Neural crest cell (in vitro differentiated cells): ENCODE results near the gene ZNF432. TPM values are rescaled to one million over a fixed set of nuclear protein-coding genes. Genes with fewer than 3 reads are reported as not detected.
A peak's percentile ranks its signal among the peaks of the same experiment; 100 is the strongest.

Experiments
- DNase-seq: peaks from one replicate; pipeline ENCODE4 v3.0.0; 2021; ENCODE audit warnings: low read depth, mixed read lengths, low spot score
- H3K27ac Mint-ChIP-seq: one replicate; pipeline ENCODE4 v1.8.0; 2021; ENCODE audit warnings: mild to moderate bottlenecking, mixed read lengths; ENCODE audit not compliant: unreplicated experiment
- H3K27me3 Mint-ChIP-seq: 2 replicates; pipeline ENCODE4 v1.8.0; 2021; ENCODE audit warnings: low read depth, mild to moderate bottlenecking, mixed read lengths
- H3K36me3 Mint-ChIP-seq: 2 replicates; pipeline ENCODE4 v1.8.0; 2021; ENCODE audit warnings: low read depth, mild to moderate bottlenecking, mixed read lengths
- H3K4me1 Mint-ChIP-seq: 2 replicates; pipeline ENCODE4 v1.8.0; 2021; ENCODE audit warnings: mixed read lengths
- H3K4me3 Mint-ChIP-seq: one replicate; pipeline ENCODE4 v1.8.0; 2021; ENCODE audit warnings: mild to moderate bottlenecking, mixed read lengths
- H3K9me3 Mint-ChIP-seq: 2 replicates; pipeline ENCODE4 v1.8.0; 2021; ENCODE audit warnings: mixed read lengths
- total RNA-seq: library from RNA; stranded (reverse); gene quantifications from 2 replicates; pipeline ENCODE4 v1.2.1, GENCODE V29; 2021
- TF ChIP-seq, protein P1 (sequence below): fragments of 200-600 bp; sonication (generic); conservative IDR thresholded peaks from 2 replicates; pipeline ENCODE4 v1.5.0; 2021; ENCODE audit warnings: antibody characterized with exemption, mild to moderate bottlenecking

Gene ZNF432
- total RNA-seq, 1 donor from 2014 or later = 19.9 TPM

DNA sequence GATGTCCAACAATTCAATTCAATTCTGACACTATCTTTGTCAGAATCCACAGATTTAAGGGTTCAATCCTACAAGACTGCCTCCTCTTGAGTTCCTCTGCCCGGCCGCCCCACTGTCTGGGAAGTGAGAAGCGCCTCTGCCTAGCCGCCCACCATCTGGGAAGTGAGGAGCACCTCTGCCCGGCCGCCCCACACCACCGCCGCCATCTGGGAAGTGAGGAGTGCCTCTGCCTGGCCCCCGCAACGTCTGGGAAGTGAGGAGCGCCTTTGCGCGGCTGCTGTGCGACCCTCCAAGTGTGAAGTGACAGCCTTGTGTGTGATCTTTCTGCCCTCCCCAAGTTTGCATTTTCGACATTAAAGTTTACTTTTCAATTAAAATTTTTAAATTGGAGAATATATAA is 26.4 kb downstream of the ZNF432 start:
- H3K27ac Mint-ChIP-seq = no peak overlapping the region
- H3K4me3 Mint-ChIP-seq = no peak overlapping the region
- peaks cover 93% of the 10 kb centered on the region for H3K36me3 Mint-ChIP-seq
- TF ChIP-seq, protein P1, sequence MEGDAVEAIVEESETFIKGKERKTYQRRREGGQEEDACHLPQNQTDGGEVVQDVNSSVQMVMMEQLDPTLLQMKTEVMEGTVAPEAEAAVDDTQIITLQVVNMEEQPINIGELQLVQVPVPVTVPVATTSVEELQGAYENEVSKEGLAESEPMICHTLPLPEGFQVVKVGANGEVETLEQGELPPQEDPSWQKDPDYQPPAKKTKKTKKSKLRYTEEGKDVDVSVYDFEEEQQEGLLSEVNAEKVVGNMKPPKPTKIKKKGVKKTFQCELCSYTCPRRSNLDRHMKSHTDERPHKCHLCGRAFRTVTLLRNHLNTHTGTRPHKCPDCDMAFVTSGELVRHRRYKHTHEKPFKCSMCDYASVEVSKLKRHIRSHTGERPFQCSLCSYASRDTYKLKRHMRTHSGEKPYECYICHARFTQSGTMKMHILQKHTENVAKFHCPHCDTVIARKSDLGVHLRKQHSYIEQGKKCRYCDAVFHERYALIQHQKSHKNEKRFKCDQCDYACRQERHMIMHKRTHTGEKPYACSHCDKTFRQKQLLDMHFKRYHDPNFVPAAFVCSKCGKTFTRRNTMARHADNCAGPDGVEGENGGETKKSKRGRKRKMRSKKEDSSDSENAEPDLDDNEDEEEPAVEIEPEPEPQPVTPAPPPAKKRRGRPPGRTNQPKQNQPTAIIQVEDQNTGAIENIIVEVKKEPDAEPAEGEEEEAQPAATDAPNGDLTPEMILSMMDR = no peak
- H3K4me1 Mint-ChIP-seq = peaks cover 5% of the 10 kb centered on the region
- DNase-seq = no peak
- peaks cover 39% of the 10 kb centered on the region for H3K9me3 Mint-ChIP-seq
- no peaks in the 10 kb centered on the region for H3K27me3 Mint-ChIP-seq

DNA sequence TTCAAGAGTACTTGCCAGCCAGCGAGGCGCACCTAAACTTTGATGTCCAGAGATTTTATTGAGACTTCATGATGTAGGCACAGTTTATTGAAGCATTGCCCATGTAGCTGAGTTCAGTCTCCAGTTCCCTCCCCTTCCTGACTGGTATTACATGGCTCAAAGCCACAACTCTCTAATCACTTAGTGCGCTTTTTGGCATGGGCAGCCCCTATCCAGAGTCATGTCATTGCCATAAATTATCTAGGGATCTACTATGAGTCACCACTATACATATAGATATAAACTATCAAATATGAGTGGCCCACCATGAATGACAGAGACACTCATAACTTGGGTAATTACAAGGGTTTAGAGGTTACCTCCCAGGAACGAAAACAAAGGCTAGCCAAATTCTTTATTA is 28.1 kb downstream of the ZNF432 start:
- H3K27me3 Mint-ChIP-seq = no peaks in the 10 kb centered on the region
- TF ChIP-seq, protein P1 = no peak
- H3K4me1 Mint-ChIP-seq = no peaks in the 10 kb centered on the region
- H3K27ac Mint-ChIP-seq = no peak overlapping the region
- no peak overlapping the region for H3K4me3 Mint-ChIP-seq
- peaks cover 93% of the 10 kb centered on the region for H3K36me3 Mint-ChIP-seq
- DNase-seq = no peak
- peaks cover 46% of the 10 kb centered on the region for H3K9me3 Mint-ChIP-seq

DNA sequence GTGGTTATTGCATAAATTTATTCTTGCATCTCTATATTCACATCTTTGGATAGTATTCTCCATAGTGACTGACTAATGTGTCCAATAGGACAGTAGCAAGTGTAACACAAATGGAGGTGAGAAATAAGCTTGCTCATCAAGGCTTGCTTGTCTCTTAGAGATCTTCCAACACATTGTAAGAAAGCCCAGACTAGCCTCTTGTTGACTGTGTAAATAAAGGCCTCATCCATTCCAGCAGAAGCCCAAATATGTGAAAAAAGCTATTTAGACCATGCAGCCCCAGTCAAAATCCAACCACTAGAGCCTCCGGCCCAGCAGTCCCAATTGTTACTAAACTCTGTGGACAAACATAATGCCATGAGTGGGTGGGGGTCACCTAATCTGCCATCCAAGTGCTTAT is 38.0 kb downstream of the ZNF432 start:
- H3K27ac Mint-ChIP-seq = no peak overlapping the region
- TF ChIP-seq, protein P1 = no peak
- peak overlapping the region; percentile 77 for H3K4me3 Mint-ChIP-seq
- H3K9me3 Mint-ChIP-seq = peaks cover 26% of the 10 kb centered on the region
- H3K27me3 Mint-ChIP-seq = no peaks in the 10 kb centered on the region
- H3K36me3 Mint-ChIP-seq = peaks cover 69% of the 10 kb centered on the region
- no peak for DNase-seq
- H3K4me1 Mint-ChIP-seq = peaks cover 17% of the 10 kb centered on the region

DNA sequence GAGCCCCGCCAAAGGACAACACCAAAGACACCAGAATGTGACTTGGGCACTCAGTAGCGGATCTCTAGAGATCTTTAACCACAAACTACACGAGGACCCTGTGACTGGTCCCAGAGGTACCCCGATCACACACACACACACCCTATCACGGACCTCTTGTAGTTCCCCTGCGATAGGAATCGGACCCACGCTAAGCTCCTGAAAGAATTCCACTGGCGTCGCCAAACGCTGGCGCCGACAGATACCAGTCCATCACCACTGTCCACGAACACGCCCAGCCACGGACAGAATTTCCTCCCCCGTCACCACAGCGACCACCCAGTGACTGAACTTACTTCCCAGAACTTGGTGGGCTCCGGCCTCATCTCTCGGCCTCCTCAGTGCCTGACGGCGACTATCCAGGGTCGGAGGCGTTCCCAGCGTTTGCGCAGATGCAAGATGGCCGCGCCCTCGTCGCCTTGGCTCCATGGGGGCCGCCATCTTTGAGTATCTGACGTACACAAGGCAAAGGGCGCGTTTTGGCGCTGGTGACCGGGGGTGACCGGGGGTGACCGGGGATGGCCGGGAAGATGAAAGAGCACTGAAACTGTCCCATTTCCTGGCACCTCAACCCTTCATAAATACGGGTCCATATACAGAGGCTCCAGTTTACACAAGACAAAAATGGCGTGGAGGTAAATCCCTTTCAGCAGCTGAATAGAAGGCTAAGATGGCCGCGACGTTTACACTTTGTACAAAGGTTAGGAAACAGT is 40.7 kb downstream of the ZNF432 start, which contains the start of gene ZNF615:
ZNF615 (minus strand) TSS at position 406 of the 752 bp plus-strand sequence. CDS start 4,500 bp downstream, outside the sequence.
- DNase-seq = peak; percentile 88
- TF ChIP-seq, protein P1 = no peak
- peaks cover 17% of the 10 kb centered on the region for H3K4me1 Mint-ChIP-seq
- peaks cover 26% of the 10 kb centered on the region for H3K9me3 Mint-ChIP-seq
- H3K27me3 Mint-ChIP-seq = no peaks in the 10 kb centered on the region
- peak within 1 kb of the TSS; percentile 96 for H3K4me3 Mint-ChIP-seq
- peak within 1 kb of the TSS; percentile 99 for H3K27ac Mint-ChIP-seq
- peaks cover 65% of the 10 kb centered on the region for H3K36me3 Mint-ChIP-seq

DNA sequence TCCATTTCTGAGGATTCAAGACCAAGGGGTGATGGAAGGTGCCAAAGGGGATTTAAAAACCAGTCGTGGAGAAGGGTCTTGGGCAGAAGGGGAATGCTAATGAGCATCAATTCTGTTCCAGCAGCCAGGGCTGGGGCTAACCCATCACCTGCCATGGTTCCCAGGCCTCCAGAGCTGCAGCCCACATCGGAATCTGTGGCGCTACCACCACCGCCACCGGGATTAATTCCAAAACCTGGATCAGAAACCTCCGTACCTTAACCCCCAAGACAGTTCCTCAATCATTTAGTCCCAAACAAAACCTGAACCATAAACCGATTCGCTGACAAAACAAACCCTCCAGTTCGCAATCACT is 41.2 kb downstream of the ZNF432 start:
- H3K4me3 Mint-ChIP-seq = peak overlapping the region; percentile 96
- peaks cover 25% of the 10 kb centered on the region for H3K9me3 Mint-ChIP-seq
- TF ChIP-seq, protein P1 = no peak

More for the DNA sequence above, 41.2 kb downstream of the ZNF432 start:
- Mint-ChIP-seq H3K27me3 (no peaks in the 10 kb centered on the region), H3K4me1 (peaks cover 17% of the 10 kb centered on the region), H3K36me3 (peaks cover 62% of the 10 kb centered on the region), H3K27ac (peak overlapping the region; percentile 99)
- peak; percentile 3 for DNase-seq
